Measurements from ENCODE around the gene GCNA. TPM values are rescaled to one million over a fixed set of nuclear protein-coding genes. Genes with fewer than 3 reads are reported as not detected.
"Not testable (repeated sequence)": the region's sequence is repeated elsewhere in the genome, so short reads cannot be mapped to it uniquely, and the experiment has no call there.

The GCNA gene
- total and polyA plus RNA-seq, 7 donors = 0.98 to 9.1 (median 3.7) TPM

- no peak overlapping the region for H3K4me3 ChIP-seq
- 50 to 71% (median 67%) methylated on average over 1 of the region's 1 CpG for WGBS, 3 donors
- H3K27ac ChIP-seq = no peak overlapping the region
- no peaks in the 10 kb centered on the region for H3K9me3 ChIP-seq
- no peaks in the 10 kb centered on the region for H3K4me1 ChIP-seq
- no peaks in the 10 kb centered on the region for H3K27me3 ChIP-seq (ENCODE audit: insufficient read depth in 3 of 3, low read length in 2 of 3)
- ATAC-seq (no peak), DNase-seq (no peak)
- peaks cover 2 to 100% of the 10 kb centered on the region in 2 donors for H3K36me3 ChIP-seq (ENCODE audit: insufficient read depth in 1 of 2, low read depth in 1 of 2)
- TF ChIP-seq, protein P1, sequence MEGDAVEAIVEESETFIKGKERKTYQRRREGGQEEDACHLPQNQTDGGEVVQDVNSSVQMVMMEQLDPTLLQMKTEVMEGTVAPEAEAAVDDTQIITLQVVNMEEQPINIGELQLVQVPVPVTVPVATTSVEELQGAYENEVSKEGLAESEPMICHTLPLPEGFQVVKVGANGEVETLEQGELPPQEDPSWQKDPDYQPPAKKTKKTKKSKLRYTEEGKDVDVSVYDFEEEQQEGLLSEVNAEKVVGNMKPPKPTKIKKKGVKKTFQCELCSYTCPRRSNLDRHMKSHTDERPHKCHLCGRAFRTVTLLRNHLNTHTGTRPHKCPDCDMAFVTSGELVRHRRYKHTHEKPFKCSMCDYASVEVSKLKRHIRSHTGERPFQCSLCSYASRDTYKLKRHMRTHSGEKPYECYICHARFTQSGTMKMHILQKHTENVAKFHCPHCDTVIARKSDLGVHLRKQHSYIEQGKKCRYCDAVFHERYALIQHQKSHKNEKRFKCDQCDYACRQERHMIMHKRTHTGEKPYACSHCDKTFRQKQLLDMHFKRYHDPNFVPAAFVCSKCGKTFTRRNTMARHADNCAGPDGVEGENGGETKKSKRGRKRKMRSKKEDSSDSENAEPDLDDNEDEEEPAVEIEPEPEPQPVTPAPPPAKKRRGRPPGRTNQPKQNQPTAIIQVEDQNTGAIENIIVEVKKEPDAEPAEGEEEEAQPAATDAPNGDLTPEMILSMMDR (IDR thresholded peaks at IDR 0.05) = no peak
- intact Hi-C loops (cut with DNase I) = loop anchor here in 1 of 2 donors (10.0 kb wide), 1 partner anchor 179 kb away; no protein-coding TSS in a partner anchor
These were observed 14.3 kb upstream of the GCNA start for GRCh38 chrX:71563921-71564320.

DNA sequence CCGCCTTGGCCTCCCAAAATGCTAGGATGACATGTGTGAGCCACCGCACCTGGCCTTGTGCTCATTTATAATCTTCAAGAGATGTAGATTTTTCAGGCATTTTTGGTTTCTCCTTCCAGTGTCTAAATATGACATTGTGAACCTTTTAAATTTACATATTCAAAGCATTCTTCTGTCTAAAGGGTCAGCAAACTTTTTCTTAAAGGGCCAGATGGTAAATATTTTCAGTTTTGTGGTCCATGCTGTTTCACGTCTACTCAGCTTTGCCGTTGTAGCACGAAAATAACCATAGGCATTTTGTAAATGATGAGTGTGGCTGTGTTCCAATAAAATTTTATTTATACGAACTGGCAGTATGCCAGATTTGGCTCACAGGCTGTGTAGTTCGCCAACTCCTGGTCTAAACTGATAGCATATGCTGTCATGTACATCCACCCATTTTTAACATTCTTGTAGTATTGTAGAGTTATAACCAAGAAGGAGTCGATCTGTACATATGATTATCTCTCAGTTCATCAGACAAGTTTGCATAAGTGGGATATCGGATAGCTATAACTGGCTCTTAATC is 12.7 kb upstream of the GCNA start:
- H3K4me3 ChIP-seq = no peak overlapping the region
- 39 to 60% (median 59%) methylated on average over 9 of the region's 9 CpGs for WGBS, 3 donors
- TF ChIP-seq, protein P1 (IDR thresholded peaks at IDR 0.05) = no peak
- intact Hi-C loops (cut with DNase I) = loop anchor here in 1 of 2 donors (10.0 kb wide), 1 partner anchor 181 kb away; no protein-coding TSS in a partner anchor
- no peaks in the 10 kb centered on the region for H3K4me1 ChIP-seq
- peaks cover 2 to 97% of the 10 kb centered on the region in 2 donors for H3K36me3 ChIP-seq (ENCODE audit: insufficient read depth in 1 of 2, low read depth in 1 of 2)
- H3K27ac ChIP-seq = no peak overlapping the region
- no peaks in the 10 kb centered on the region for H3K9me3 ChIP-seq
- H3K27me3 ChIP-seq (ENCODE audit: insufficient read depth in 3 of 3, low read length in 2 of 3) = no peaks in the 10 kb centered on the region
- peak in 2 of 4 donors; percentile 49 to 62 for ATAC-seq
- no peak for DNase-seq

GRCh38 chrX:71571390-71571789 is 6.8 kb upstream of the GCNA start:
- ATAC-seq = peak in 3 of 4 donors; percentile 49 to 61 (median 54)
- H3K9me3 ChIP-seq; H3K27ac ChIP-seq; H3K27me3 ChIP-seq (ENCODE audit: insufficient read depth in 3 of 3, low read length in 2 of 3); H3K4me3 ChIP-seq; intact Hi-C loops (cut with DNase I); H3K4me1 ChIP-seq: not testable (repeated sequence)
- WGBS, 3 donors = 53 to 75% (median 73%) methylated on average over 8 of the region's 8 CpGs
- H3K36me3 ChIP-seq (ENCODE audit: insufficient read depth in 1 of 2, low read depth in 1 of 2) = peaks cover 2 to 94% of the 10 kb centered on the region in 2 donors
- DNase-seq = peak in 1 of 2 donors; percentile 52

DNA sequence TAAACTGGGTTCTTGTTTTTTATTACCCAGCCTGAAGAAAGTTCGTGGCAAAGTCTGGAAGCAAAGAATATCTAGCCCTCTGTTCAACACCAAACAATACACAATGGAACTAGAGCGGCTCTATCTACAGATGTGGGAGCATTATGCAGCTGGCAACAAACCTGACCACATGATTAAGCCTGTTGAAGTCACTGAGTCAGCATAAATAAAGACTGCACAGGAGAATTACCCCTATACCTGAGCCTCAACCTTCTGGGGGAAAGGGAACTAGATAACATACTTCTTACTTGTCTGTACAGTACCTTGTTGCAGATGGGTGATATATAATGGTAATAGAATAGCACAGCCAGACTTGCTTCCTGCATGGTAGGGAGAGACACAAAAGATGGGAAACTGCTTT is 4.6 kb upstream of the GCNA start:
- no peak overlapping the region for H3K4me3 ChIP-seq
- H3K36me3 ChIP-seq (ENCODE audit: insufficient read depth in 1 of 2, low read depth in 1 of 2) = peaks cover 2 to 78% of the 10 kb centered on the region in 2 donors
- DNase-seq (no peak), ATAC-seq (peak in 1 of 4 donors; percentile 33)
- no peaks in the 10 kb centered on the region for H3K9me3 ChIP-seq
- TF ChIP-seq, protein P1 (IDR thresholded peaks at IDR 0.05) = no peak
- no peak overlapping the region for H3K27ac ChIP-seq
- H3K4me1 ChIP-seq = no peaks in the 10 kb centered on the region
- H3K27me3 ChIP-seq (ENCODE audit: insufficient read depth in 3 of 3, low read length in 2 of 3) = no peaks in the 10 kb centered on the region
- intact Hi-C loops (cut with DNase I) = no loop called here
- WGBS, 3 donors = 75 to 92% (median 80%) methylated on average over 2 of the region's 2 CpGs

DNA sequence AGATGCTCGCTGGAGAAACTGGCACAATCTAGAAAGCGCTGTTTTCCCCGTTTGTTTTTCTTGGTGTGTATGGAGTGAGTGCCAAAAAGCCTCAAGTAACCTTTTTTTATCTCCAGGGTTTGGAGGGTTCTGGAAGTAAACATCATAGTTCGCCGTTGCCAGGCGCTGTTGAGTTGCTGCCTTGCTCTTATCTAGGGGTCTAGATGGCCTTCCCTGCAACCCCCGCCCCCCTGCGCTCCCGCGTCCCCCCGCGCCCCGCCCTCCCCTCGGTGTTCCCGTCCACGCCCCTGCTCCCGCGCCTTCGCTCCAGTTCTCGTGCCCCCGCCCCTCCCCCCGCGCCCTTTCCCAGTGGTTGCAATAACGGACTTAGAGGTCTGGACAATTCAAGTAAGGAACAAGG is 555 bp upstream of the GCNA start:
- H3K36me3 ChIP-seq (ENCODE audit: insufficient read depth in 1 of 2, low read depth in 1 of 2) = peaks cover 2 to 47% of the 10 kb centered on the region in 2 donors
- no peak overlapping the region for H3K4me3 ChIP-seq
- TF ChIP-seq, protein P1 (IDR thresholded peaks at IDR 0.05) = no peak
- 89 to 97% (median 97%) methylated on average over 19 to 24 of the region's 24 CpGs for WGBS, 3 donors
- intact Hi-C loops (cut with DNase I) = no loop called here
- H3K4me1 ChIP-seq = no peaks in the 10 kb centered on the region
- H3K9me3 ChIP-seq = no peaks in the 10 kb centered on the region
- no peaks in the 10 kb centered on the region for H3K27me3 ChIP-seq (ENCODE audit: insufficient read depth in 3 of 3, low read length in 2 of 3)
- no peak for DNase-seq
- ATAC-seq = no peak
- no peak overlapping the region for H3K27ac ChIP-seq
